GM10248 (cell line): ENCODE results near the gene TMEM51.

Experiments used
- CTCF ChIA-PET: fragments of 300-600 bp; sonication (Branson Sonifier 250); formaldehyde crosslinking; extraction: SDS; loops from one replicate; lab custom pipeline; 2021; ENCODE audit warnings: antibody characterized with exemption; lab: Yijun Ruan, JAX
- POLR2A ChIA-PET: fragments of 350-650 bp; sonication (Branson Sonifier 250); formaldehyde crosslinking; extraction: SDS; loops from one replicate; lab custom pipeline; 2020; ENCODE audit warnings: antibody characterized with exemption; lab: Yijun Ruan, JAX
- DNase-seq: peaks from one replicate; pipeline ENCODE4 v3.0.0; 2012; ENCODE audit errors: extremely low spot score
- CTCF ChIP-seq: IDR thresholded peaks from 2 replicates; pipeline ENCODE4 v1.5.1; 2012; ENCODE audit warnings: mild to moderate bottlenecking, low read depth; ENCODE audit errors: extremely low read depth, missing control alignments, control extremely low read depth

Gene TMEM51

GRCh38 chr1:15188678-15189077, 35.1 kb downstream of the TMEM51 start:
- CTCF ChIA-PET, result interaction anchor here (1.0 to 1.4 kb wide), 3 partner anchors 17 to 60 kb away, joined by 3 read pairs; no protein-coding TSS in a partner anchor

GRCh38 chr1:15189692-15190370, 36.3 kb downstream of the TMEM51 start:
- DNase-seq, result no peak
- TF ChIP-seq CTCF, result no peak
- CTCF ChIA-PET, result interaction anchor here (1.4 kb wide), 1 partner anchor 22 kb away, joined by 3 read pairs; no protein-coding TSS in a partner anchor
- POLR2A ChIA-PET, result no interaction called here

More at GRCh38 chr1:15188678-15189077, 35.1 kb downstream of the TMEM51 start:
- POLR2A ChIA-PET, result no interaction called here
- no peak for DNase-seq
- no peak for TF ChIP-seq CTCF

DNA sequence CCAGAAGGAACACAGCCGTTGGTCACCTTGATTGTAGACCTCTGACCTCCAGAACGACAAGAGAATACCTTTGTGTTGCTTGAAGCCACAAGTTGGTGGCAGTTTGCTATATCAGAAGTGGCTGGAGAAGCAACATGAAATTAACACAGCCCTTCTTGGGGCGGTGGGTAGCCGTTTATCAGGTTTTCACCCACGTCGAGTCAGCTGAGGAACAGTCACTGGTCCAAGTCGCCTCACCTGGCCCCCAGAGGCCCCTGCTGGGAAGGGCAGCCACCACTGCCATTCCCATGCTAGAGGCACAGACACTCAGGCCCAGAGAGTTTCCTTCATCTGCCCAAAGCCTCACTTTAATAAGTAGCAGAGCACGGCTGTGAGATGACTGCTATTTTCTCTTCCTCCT, 37.7 kb downstream of the TMEM51 start:
- POLR2A ChIA-PET, result no interaction called here
- CTCF ChIA-PET, result no interaction called here
- no peak for DNase-seq
- TF ChIP-seq CTCF, result no peak

- no peak for TF ChIP-seq CTCF
- DNase-seq, result no peak
- POLR2A ChIA-PET, result no interaction called here
- CTCF ChIA-PET, result no interaction called here
These were observed 38.2 kb downstream of the TMEM51 start for GRCh38 chr1:15191770-15192169.

DNA sequence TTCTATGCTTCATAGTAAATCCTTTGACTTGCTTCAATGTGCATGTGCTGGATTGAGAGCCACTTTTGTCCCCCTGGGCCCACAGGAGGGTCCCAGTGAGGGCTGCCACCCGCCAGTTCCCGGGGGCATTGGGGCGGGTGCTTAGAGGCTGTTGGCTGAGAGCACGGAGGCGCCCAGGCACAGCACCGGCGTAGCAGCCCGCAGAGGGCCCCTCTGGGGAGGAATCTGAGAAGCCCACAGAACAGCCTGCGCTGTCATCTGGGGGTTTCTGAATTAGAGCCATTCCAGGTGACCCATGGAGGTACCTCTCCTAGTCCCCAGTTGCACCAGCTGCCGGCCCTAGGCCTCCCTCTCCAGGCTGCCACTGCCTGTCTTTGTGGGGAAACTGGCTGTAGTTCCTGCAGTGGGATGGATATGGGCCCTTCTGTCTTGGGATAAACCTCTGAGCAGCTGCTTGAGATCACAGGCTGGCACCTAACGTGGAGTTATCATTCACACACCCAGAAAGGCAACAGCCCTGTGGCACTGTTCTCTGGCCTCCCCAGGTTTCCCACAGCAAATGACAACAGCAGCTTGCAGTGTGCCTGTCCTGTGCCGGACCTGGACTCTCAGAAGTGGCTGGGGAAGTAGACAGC, 39.5 kb downstream of the TMEM51 start:
- CTCF ChIA-PET, result interaction anchor here (1.2 to 1.7 kb wide), 3 partner anchors 19 to 79 kb away, joined by 3 read pairs; no protein-coding TSS in a partner anchor
- POLR2A ChIA-PET, result no interaction called here
- TF ChIP-seq CTCF, result no peak
- DNase-seq, result no peak

GRCh38 chr1:15195420-15196052, 42.0 kb downstream of the TMEM51 start:
- POLR2A ChIA-PET, result no interaction called here
- CTCF ChIA-PET, result interaction anchor here (1.8 kb wide), 1 partner anchor 12 kb away, joined by 5 read pairs; no protein-coding TSS in a partner anchor
- TF ChIP-seq CTCF, result no peak
- no peak for DNase-seq
